ENCODE data around the gene TCOF1.
"Not testable (repeated sequence)": the region's sequence is repeated elsewhere in the genome, so short reads cannot be mapped to it uniquely, and the experiment has no call there.

DNA sequence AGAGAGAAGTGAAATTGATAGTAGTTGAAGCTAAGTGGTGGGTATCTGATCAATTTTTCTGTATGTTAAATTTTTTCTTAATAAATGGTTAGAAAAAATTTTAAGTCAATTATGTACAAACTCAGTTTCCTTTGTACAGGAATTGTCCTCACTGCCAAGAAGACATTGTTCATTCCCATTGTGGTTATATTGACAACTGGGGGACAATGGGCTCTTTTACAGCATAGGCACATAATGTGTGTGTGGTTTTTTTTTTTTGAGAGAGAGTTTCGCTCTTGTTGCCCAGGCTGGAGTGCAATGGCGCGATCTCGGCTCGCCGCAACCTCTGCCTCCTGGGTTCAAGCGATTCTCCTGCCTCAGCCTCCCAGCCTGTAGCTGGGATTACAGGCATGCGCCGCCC is 68.7 kb downstream of the TCOF1 start:
- TF ChIP-seq, protein P1, sequence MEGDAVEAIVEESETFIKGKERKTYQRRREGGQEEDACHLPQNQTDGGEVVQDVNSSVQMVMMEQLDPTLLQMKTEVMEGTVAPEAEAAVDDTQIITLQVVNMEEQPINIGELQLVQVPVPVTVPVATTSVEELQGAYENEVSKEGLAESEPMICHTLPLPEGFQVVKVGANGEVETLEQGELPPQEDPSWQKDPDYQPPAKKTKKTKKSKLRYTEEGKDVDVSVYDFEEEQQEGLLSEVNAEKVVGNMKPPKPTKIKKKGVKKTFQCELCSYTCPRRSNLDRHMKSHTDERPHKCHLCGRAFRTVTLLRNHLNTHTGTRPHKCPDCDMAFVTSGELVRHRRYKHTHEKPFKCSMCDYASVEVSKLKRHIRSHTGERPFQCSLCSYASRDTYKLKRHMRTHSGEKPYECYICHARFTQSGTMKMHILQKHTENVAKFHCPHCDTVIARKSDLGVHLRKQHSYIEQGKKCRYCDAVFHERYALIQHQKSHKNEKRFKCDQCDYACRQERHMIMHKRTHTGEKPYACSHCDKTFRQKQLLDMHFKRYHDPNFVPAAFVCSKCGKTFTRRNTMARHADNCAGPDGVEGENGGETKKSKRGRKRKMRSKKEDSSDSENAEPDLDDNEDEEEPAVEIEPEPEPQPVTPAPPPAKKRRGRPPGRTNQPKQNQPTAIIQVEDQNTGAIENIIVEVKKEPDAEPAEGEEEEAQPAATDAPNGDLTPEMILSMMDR (IDR thresholded peaks at IDR 0.05): not testable (repeated sequence)
- TF ChIP-seq POLR2A, EP300 (IDR thresholded peaks at IDR 0.05): not testable (repeated sequence)

Measured in tibial nerve (tissue), 4 donors.